Medulla oblongata (tissue), 1 donor: Measurements from ENCODE around the gene CCSER1.
"Not testable (repeated sequence)": the region's sequence is repeated elsewhere in the genome, so short reads cannot be mapped to it uniquely, and the experiment has no call there.

ENCODE experiments used
- DNase-seq: peaks from one replicate; pipeline ENCODE4 v3.0.0-alpha.2; 2015; ENCODE audit errors: extremely low spot score

CCSER1 gene

GRCh38 chr4:91058345-91058744 is 931.2 kb downstream of the CCSER1 start:
- DNase-seq: no peak

GRCh38 chr4:91064157-91064853 is 937.1 kb downstream of the CCSER1 start:
- peak; percentile 12 for DNase-seq

- DNase-seq: no peak
Measured at GRCh38 chr4:91065117-91065516, 937.9 kb downstream of the CCSER1 start.

DNA sequence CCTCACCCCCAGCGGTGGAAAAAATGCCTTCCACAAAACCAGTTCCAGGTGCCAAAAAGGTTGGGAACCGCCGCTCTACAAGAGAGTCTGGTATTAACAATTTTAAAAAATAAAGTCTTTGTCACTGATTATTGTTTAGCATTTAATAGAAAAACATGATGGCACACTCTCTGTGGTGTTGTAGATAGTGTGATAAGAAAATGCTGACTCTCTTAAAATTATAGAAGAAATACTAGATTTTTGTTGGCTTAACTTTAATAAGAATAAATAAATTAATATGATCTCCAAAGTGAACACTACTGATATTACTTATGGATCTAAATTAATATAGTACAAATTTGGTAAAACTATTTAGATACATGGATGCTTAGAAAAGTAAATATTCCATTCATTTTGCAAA is 943.5 kb downstream of the CCSER1 start:
- no peak for DNase-seq

DNA sequence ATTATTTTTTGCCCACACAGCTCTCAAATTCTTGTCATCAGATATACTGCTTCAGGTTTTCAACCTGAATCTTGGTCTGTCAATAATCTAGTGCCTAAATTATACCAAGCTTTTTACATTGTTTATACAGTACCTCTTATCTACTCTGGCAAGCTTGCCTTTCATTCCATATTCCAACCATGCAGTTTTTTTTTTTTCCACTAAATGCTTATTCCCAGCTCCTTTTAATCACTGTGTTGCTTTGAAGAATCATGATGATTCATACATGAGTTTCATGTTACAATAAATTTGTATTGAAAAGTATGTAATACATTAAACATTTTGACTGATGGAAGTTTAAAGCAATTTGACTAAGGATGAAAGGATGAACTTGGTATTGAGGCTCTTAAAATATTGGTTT is 949.0 kb downstream of the CCSER1 start:
- DNase-seq: no peak

GRCh38 chr4:91085961-91086360 is 958.8 kb downstream of the CCSER1 start:
- DNase-seq: no peak

DNA sequence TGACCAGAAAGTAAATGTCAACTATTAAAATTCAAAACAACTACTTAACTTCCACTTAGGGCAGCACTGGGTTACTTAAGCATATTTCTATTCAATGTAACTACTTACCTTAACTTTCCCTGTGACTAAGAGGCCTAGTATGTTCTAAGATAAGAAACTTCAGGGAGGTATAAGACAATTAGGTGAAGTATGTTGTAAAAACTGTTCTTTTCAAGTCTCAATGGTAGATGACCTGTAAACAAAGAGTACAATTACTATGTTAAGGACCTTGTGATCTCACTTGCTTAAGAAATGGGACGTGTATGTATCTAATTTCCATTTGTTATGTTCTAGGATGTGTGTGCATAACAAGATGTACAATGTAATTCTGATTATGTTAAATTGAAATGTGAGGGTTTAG is 960.5 kb downstream of the CCSER1 start:
- DNase-seq: no peak

DNA sequence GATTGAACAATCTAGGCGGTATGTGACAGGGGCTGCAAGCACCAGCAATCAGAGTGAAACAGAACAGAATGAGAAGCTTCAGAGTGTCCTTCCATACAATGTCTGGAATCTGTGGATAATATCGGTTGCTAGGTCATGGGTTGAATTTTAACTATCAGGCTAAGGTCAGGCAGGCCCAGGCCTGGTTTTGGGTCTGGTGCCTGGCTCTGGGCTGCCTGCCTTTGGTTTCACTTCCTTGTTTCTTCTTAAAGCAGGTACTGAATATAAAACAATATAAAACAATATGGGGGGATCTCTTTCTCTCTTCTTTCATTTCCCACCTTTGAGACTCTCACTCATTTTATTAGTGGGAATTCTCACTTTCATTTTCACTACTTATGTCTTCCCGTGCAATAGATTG is 962.0 kb downstream of the CCSER1 start:
- DNase-seq: no peak

DNA sequence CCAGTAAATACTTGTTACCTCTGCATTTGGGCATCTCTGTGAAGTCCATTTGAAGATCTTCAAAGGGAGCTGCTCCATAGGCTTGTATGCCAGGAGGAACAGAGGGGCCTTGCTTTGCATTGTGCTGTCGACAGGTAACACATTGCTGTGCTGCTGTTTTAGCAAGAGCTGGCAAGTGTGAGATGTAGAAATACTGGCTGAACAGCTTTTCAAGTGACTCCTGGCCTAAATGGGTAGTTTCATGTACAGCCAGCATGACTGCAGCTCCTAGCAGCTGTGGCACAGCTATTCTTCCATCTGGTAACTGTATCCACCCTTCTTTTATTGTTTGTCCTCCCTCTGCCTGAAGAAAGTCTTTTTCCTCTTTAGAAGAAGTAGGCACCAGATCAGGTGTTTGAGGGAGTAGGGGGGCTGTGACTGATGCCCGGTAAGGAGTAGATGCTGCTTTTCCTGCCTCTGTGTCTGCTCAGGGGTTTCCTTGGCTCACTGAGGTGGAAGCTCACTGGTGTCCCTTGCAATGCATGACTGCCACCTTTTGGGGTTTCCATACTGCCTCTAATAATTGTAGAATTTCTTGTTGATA is 965.3 kb downstream of the CCSER1 start:
- DNase-seq: no peak

DNA sequence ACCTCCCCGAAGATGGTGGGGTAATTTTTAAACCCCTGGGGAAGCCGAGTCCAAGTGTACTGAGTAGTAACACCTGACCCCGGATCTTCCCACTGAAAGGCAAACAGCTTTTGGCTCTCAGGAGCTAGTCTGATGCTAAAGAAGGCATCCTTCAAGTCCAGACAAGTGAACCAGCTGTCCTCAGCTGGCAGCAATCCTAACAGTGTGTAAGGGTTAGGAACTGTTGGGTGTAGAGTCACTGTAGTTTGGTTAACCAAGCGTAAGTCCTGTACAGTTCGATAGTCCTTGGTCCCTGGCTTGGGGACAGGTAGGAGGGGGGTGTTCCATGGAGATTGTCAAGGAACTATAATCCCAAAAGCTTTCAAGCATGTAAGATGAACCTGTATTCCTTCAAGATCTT is 967.0 kb downstream of the CCSER1 start:
- not testable (repeated sequence) for DNase-seq

GRCh38 chr4:91099666-91100065 is 972.5 kb downstream of the CCSER1 start:
- no peak for DNase-seq

GRCh38 chr4:91108751-91109150 is 981.6 kb downstream of the CCSER1 start:
- DNase-seq: no peak

DNA sequence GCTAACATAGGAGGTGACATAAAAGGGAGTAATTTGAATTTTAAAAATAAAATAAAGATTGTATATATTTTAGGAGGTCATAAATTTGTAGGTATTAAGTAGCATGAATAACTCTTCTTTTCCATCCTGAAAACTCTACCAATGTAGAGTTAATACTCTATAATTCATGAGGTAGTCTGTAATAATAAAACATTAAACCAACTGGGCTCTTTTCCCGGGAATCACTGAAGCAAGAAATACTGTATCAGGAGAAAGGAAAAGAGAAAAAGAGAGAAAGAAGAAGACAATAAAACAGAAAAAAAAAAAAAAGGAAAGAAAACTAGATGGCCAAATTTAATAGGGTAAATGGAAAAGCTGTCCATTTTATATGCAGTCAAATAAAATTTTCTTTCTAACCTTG is 984.4 kb downstream of the CCSER1 start:
- DNase-seq: no peak

- DNase-seq: peak; percentile 46
Measured at GRCh38 chr4:91113130-91113706, 986.0 kb downstream of the CCSER1 start.

GRCh38 chr4:91114386-91114785 is 987.2 kb downstream of the CCSER1 start:
- no peak for DNase-seq

- DNase-seq: no peak
Measured at GRCh38 chr4:91116861-91117260, 989.7 kb downstream of the CCSER1 start.

DNA sequence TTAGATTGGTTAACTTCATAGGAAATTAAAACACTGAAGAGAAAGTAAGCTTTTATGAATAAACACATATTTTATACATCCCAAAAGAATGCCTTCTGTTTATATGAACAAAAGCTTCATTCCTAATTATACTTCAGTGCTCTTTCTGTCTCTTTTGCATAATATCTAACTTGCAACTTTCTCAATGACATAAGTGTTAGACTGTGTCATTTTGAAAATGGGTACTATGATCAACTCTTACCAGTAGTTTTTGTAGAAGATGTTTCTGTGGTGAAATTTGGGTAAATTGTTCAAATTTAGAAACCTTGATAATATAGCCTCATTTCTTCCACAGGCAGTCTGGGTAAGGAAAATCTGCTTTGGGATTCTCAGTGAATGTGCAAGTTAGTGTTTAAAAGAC is 991.4 kb downstream of the CCSER1 start:
- DNase-seq: no peak

GRCh38 chr4:91123742-91124141 is 996.5 kb downstream of the CCSER1 start:
- DNase-seq: no peak

DNA sequence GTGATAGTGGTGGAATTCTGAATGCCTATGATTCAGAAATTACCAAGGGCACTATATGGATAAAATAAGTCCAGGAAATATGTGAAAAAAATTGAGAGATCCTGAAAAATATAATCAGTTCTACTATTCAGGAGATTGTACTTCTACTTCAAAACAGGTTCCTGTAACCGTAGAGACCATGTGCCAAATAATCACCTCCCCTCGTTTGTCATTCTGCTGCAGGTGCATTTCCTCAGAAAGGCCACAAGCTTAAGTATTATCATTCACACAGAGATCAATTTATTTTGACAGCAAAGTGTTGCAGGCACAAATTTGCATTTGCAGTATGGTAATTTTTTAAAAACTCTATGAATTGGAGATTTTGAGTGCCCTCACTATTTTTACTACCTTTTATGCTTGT is 1000.0 kb downstream of the CCSER1 start:
- no peak for DNase-seq

- DNase-seq: no peak
Measured at GRCh38 chr4:91127831-91128230, 1000.6 kb downstream of the CCSER1 start.

- no peak for DNase-seq
Measured at GRCh38 chr4:91128519-91128918, 1001.3 kb downstream of the CCSER1 start.

DNA sequence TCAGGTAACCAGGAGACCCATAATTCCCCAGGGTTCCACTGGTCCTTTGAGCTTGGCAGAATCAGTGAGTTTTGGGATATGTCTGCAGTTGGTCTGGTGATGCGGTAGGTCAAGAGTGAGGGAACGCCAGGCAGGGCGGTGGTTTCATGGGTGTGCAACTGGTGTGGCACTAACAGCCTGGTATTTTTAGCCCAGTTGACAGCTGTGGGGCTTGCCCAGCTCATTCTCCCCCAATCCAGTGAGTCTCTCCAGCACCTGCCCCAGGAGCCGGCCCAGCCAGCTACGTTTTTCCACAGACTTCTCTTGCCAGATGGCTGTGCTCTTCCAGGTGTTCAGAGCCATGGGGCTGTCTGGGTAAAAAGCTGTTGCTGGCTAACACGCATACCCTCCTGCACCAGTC is 1019.9 kb downstream of the CCSER1 start:
- no peak for DNase-seq

- not testable (repeated sequence) for DNase-seq
Measured at GRCh38 chr4:91154041-91154440, 1026.8 kb downstream of the CCSER1 start.
